DMS53 (cell line): Measurements from ENCODE around the gene SLC22A23.

Experiments used
- DNase-seq: peaks from one replicate; lab custom pipeline; 2025; lab: John Stamatoyannopoulos, UW

Gene SLC22A23

GRCh38 chr6:3421143-3421542 is 35.7 kb downstream of the SLC22A23 start:
- DNase-seq: no peak

- DNase-seq: peak; percentile 10
Measured at GRCh38 chr6:3419624-3420272, 37.1 kb downstream of the SLC22A23 start.

- DNase-seq: no peak
Measured at GRCh38 chr6:3418496-3419060, 38.3 kb downstream of the SLC22A23 start.

GRCh38 chr6:3417473-3417872 is 39.4 kb downstream of the SLC22A23 start:
- no peak for DNase-seq

- no peak for DNase-seq
Measured at GRCh38 chr6:3415490-3415889, 41.4 kb downstream of the SLC22A23 start.

- no peak for DNase-seq
Measured at GRCh38 chr6:3415082-3415453, 41.8 kb downstream of the SLC22A23 start.

- no peak for DNase-seq
Measured at GRCh38 chr6:3414327-3415081, 42.3 kb downstream of the SLC22A23 start.

GRCh38 chr6:3413592-3413991 is 43.3 kb downstream of the SLC22A23 start:
- no peak for DNase-seq

GRCh38 chr6:3412779-3413500 is 43.9 kb downstream of the SLC22A23 start:
- peak; percentile 22 for DNase-seq

- no peak for DNase-seq
Measured at GRCh38 chr6:3411967-3412778, 44.7 kb downstream of the SLC22A23 start.

GRCh38 chr6:3410385-3411360 is 46.2 kb downstream of the SLC22A23 start:
- DNase-seq: peak; percentile 75

- no peak for DNase-seq
Measured at GRCh38 chr6:3409699-3410384, 47.0 kb downstream of the SLC22A23 start.

- no peak for DNase-seq
Measured at GRCh38 chr6:3408665-3409064, 48.2 kb downstream of the SLC22A23 start.

- DNase-seq: no peak
Measured at GRCh38 chr6:3407840-3408239, 49.0 kb downstream of the SLC22A23 start.

GRCh38 chr6:3406891-3407809 is 49.7 kb downstream of the SLC22A23 start:
- DNase-seq: no peak

- DNase-seq: no peak
Measured at GRCh38 chr6:3406362-3406821, 50.5 kb downstream of the SLC22A23 start.

GRCh38 chr6:3405679-3406078 is 51.2 kb downstream of the SLC22A23 start:
- DNase-seq: no peak

GRCh38 chr6:3405182-3405518 is 51.7 kb downstream of the SLC22A23 start:
- DNase-seq: no peak
